Neural cell (in vitro differentiated cells): ENCODE measurements around the gene EEPD1. TPM values are rescaled to one million over a fixed set of nuclear protein-coding genes. Genes with fewer than 3 reads are reported as not detected.

Experiments used
- H2AFZ ChIP-seq: fragments of 200-600, 300-800 bp; sonication (generic), shearing (Covaris generic); 2 replicates; pipeline ENCODE4 v1.6.0; 2014; ENCODE audit warnings: low read depth, mild to moderate bottlenecking, antibody characterized with exemption, low read length, moderate library complexity
- H3F3A ChIP-seq: fragments of 200-600 bp; shearing (Covaris generic); 2 replicates; pipeline ENCODE4 v1.6.1; 2016; ENCODE audit warnings: mild to moderate bottlenecking, moderate library complexity, mixed read lengths, antibody characterized with exemption, low read length; ENCODE audit not compliant: insufficient read depth, poor library complexity, severe bottlenecking
- H3K27ac ChIP-seq: fragments of 200-600, 300-800 bp; sonication (generic), shearing (Covaris generic); 2 replicates; pipeline ENCODE4 v1.5.1; 2014; ENCODE audit warnings: mild to moderate bottlenecking, low read length, moderate library complexity
- H3K27me3 ChIP-seq: fragments of 300-800, 200-600 bp; sonication (generic), shearing (Covaris generic); 2 replicates; pipeline ENCODE4 v1.6.0; 2014; ENCODE audit warnings: mild to moderate bottlenecking, low read depth, low read length, moderate library complexity; ENCODE audit not compliant: insufficient read depth
- H3K36me3 ChIP-seq: fragments of 300-800, 200-600 bp; sonication (generic), shearing (Covaris generic); 2 replicates; pipeline ENCODE4 v1.5.1; 2014; ENCODE audit warnings: mild to moderate bottlenecking, antibody characterized with exemption, low read length, moderate library complexity; ENCODE audit not compliant: insufficient read depth
- H3K4me2 ChIP-seq: fragments of 300-800, 200-600 bp; sonication (generic), shearing (Covaris generic); 2 replicates; pipeline ENCODE4 v1.6.0; 2014; ENCODE audit warnings: mild to moderate bottlenecking, low read length
- H3K4me3 ChIP-seq: fragments of 300-800, 200-600 bp; sonication (generic), shearing (Covaris generic); 2 replicates; pipeline ENCODE4 v1.5.1; 2014; ENCODE audit warnings: mild to moderate bottlenecking, low read length, moderate library complexity
- H3K79me2 ChIP-seq: fragments of 200-600 bp; shearing (Covaris generic); replicated peaks from 2 replicates; pipeline ENCODE4 v1.6.0; 2014; ENCODE audit warnings: mild to moderate bottlenecking, low read length, moderate library complexity; ENCODE audit not compliant: insufficient read depth
- H3K9ac ChIP-seq: fragments of 300-800, 200-600 bp; sonication (generic), shearing (Covaris generic); 2 replicates; pipeline ENCODE4 v1.6.1; 2016; ENCODE audit warnings: mild to moderate bottlenecking, low read length, mixed read lengths
- H3K9me2 ChIP-seq: fragments of 200-600 bp; shearing (Covaris generic); 2 replicates; pipeline ENCODE4 v1.6.1; 2016; ENCODE audit warnings: mild to moderate bottlenecking, low read length, mixed read lengths; ENCODE audit not compliant: insufficient read depth
- H3K9me3 ChIP-seq: fragments of 200-600, 300-800 bp; sonication (generic), shearing (Covaris generic); 2 replicates; pipeline ENCODE4 v1.6.1; 2016; ENCODE audit warnings: mild to moderate bottlenecking, mixed run types, low read length, moderate library complexity, mixed read lengths
- H4K20me1 ChIP-seq: fragments of 200-600 bp; shearing (Covaris generic); 2 replicates; pipeline ENCODE4 v1.6.1; 2016; ENCODE audit warnings: mild to moderate bottlenecking, mixed run types; ENCODE audit not compliant: insufficient read depth
- EP300 ChIP-seq: fragments of 450-650 bp; conservative IDR thresholded peaks from 2 replicates; pipeline ENCODE4 v1.6.1; 2014; ENCODE audit warnings: antibody characterized with exemption, mild to moderate bottlenecking, moderate library complexity; ENCODE audit not compliant: poor library complexity, severe bottlenecking
- EZH2 ChIP-seq: fragments of 200-600, 300-800 bp; shearing (Covaris generic), sonication (generic); IDR thresholded peaks from 2 replicates; pipeline ENCODE4 v1.6.1; 2014; ENCODE audit warnings: antibody characterized with exemption, low read length, borderline replicate concordance, mild to moderate bottlenecking; ENCODE audit not compliant: insufficient read depth, poor library complexity, severe bottlenecking
- MXI1 ChIP-seq: fragments of 450-650 bp; conservative IDR thresholded peaks from 2 replicates; pipeline ENCODE4 v1.6.1; 2014; ENCODE audit warnings: antibody characterized with exemption, mild to moderate bottlenecking; ENCODE audit not compliant: poor library complexity, severe bottlenecking
- POLR2AphosphoS5 ChIP-seq: IDR thresholded peaks from 2 replicates; pipeline ENCODE4 v1.6.1; 2012
- RAD21 ChIP-seq: fragments of 450-650 bp; conservative IDR thresholded peaks from 2 replicates; pipeline ENCODE4 v1.6.1; 2014; ENCODE audit warnings: antibody characterized with exemption, mild to moderate bottlenecking, moderate library complexity
- SMC3 ChIP-seq: fragments of 450-650 bp; conservative IDR thresholded peaks from 2 replicates; pipeline ENCODE4 v1.6.1; 2014; ENCODE audit warnings: antibody characterized with exemption, mild to moderate bottlenecking, moderate library complexity; ENCODE audit not compliant: poor library complexity
- TAF1 ChIP-seq: IDR thresholded peaks from 2 replicates; pipeline ENCODE4 v1.6.1; 2012; ENCODE audit warnings: low read depth
- polyA plus RNA-seq: library from polyadenylated mRNA; depleted of rRNA; stranded (reverse); fragments of >200 nt; gene quantifications from 2 replicates; pipeline ENCODE4 v1.2.3, GENCODE V29; 2014
- TF ChIP-seq, protein P1 (sequence below): fragments of 450-650 bp; IDR thresholded peaks from 2 replicates; pipeline ENCODE4 v1.5.1; 2014; ENCODE audit warnings: antibody characterized with exemption, mild to moderate bottlenecking, moderate library complexity; ENCODE audit not compliant: poor library complexity, severe bottlenecking
- TF ChIP-seq, protein P2 (sequence below): IDR thresholded peaks from 2 replicates; pipeline ENCODE4 v1.6.1; 2012; ENCODE audit warnings: borderline replicate concordance

EEPD1 gene
- polyA plus RNA-seq, 1 donor from 2014 or later: 4.2 TPM

DNA sequence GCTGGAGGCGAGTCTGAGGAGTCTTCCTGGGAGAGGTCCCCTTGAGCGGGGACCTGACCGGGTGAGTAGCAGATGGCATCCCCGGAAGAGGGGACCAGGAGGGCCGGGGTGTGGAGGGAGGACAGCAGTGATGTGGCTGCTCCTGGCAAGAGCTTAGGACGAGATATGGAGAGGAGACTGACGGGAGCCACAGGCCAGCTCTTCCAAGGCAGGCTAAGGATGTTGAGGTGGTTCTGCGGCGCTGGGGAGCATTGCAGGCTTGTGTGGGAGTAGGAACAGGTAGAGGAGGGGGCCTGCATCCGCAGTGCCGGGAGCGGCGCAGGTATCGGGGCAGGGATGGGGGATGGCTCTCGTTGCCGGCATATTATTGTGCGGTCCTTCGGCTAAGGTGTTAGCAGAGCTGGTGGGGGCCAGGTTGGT, 159.9 kb downstream of the EEPD1 start:
- no peaks in the 10 kb centered on the region for H3K79me2 ChIP-seq
- H2AFZ ChIP-seq: no peak overlapping the region
- no peaks in the 10 kb centered on the region for H3K27me3 ChIP-seq
- no peaks in the 10 kb centered on the region for H3K9me2 ChIP-seq
- no peaks in the 10 kb centered on the region for H3K36me3 ChIP-seq
- H4K20me1 ChIP-seq: no peaks in the 10 kb centered on the region
- H3K9ac ChIP-seq: no peak overlapping the region
- no peaks in the 10 kb centered on the region for H3K9me3 ChIP-seq
- H3K4me3 ChIP-seq: no peak overlapping the region
- no peak for TF ChIP-seq EP300
- no peak overlapping the region for H3K27ac ChIP-seq
- no peaks in the 10 kb centered on the region for H3F3A ChIP-seq
- H3K4me2 ChIP-seq: no peak overlapping the region

DNA sequence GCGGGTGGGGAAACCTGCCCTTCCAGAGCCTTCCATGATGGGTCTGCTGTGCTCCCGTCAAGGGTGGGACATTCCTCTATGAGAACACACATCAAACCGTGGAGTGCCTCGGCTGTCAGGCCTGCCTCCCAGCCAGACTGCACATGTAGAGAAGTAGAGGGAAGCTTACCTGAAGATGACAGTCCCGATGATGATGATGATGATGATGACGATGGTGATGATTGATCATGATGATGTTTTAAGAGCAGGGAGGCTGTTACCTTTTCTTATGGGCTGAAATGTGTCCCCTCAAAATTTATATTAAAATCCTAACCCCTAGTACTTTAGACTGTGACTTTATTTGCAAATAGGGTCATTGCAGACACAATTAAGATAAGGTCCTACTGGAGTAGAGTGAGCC, 160.6 kb downstream of the EEPD1 start:
- H4K20me1 ChIP-seq: no peaks in the 10 kb centered on the region
- H3K27me3 ChIP-seq: no peaks in the 10 kb centered on the region
- no peaks in the 10 kb centered on the region for H3K79me2 ChIP-seq
- no peak overlapping the region for H2AFZ ChIP-seq
- H3K9ac ChIP-seq: no peak overlapping the region
- H3K9me3 ChIP-seq: no peaks in the 10 kb centered on the region
- H3K9me2 ChIP-seq: no peaks in the 10 kb centered on the region
- no peak overlapping the region for H3K4me3 ChIP-seq
- H3K36me3 ChIP-seq: no peaks in the 10 kb centered on the region
- H3K4me2 ChIP-seq: no peak overlapping the region
- TF ChIP-seq EP300 (no peak), SMC3 (no peak), RAD21 (no peak), TAF1 (no peak), POLR2AphosphoS5 (no peak), EZH2 (no peak), MXI1 (no peak)
- TF ChIP-seq, protein P1, sequence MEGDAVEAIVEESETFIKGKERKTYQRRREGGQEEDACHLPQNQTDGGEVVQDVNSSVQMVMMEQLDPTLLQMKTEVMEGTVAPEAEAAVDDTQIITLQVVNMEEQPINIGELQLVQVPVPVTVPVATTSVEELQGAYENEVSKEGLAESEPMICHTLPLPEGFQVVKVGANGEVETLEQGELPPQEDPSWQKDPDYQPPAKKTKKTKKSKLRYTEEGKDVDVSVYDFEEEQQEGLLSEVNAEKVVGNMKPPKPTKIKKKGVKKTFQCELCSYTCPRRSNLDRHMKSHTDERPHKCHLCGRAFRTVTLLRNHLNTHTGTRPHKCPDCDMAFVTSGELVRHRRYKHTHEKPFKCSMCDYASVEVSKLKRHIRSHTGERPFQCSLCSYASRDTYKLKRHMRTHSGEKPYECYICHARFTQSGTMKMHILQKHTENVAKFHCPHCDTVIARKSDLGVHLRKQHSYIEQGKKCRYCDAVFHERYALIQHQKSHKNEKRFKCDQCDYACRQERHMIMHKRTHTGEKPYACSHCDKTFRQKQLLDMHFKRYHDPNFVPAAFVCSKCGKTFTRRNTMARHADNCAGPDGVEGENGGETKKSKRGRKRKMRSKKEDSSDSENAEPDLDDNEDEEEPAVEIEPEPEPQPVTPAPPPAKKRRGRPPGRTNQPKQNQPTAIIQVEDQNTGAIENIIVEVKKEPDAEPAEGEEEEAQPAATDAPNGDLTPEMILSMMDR: no peak
- TF ChIP-seq, protein P2, sequence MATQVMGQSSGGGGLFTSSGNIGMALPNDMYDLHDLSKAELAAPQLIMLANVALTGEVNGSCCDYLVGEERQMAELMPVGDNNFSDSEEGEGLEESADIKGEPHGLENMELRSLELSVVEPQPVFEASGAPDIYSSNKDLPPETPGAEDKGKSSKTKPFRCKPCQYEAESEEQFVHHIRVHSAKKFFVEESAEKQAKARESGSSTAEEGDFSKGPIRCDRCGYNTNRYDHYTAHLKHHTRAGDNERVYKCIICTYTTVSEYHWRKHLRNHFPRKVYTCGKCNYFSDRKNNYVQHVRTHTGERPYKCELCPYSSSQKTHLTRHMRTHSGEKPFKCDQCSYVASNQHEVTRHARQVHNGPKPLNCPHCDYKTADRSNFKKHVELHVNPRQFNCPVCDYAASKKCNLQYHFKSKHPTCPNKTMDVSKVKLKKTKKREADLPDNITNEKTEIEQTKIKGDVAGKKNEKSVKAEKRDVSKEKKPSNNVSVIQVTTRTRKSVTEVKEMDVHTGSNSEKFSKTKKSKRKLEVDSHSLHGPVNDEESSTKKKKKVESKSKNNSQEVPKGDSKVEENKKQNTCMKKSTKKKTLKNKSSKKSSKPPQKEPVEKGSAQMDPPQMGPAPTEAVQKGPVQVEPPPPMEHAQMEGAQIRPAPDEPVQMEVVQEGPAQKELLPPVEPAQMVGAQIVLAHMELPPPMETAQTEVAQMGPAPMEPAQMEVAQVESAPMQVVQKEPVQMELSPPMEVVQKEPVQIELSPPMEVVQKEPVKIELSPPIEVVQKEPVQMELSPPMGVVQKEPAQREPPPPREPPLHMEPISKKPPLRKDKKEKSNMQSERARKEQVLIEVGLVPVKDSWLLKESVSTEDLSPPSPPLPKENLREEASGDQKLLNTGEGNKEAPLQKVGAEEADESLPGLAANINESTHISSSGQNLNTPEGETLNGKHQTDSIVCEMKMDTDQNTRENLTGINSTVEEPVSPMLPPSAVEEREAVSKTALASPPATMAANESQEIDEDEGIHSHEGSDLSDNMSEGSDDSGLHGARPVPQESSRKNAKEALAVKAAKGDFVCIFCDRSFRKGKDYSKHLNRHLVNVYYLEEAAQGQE: no peak
- no peak overlapping the region for H3K27ac ChIP-seq
- no peaks in the 10 kb centered on the region for H3F3A ChIP-seq

DNA sequence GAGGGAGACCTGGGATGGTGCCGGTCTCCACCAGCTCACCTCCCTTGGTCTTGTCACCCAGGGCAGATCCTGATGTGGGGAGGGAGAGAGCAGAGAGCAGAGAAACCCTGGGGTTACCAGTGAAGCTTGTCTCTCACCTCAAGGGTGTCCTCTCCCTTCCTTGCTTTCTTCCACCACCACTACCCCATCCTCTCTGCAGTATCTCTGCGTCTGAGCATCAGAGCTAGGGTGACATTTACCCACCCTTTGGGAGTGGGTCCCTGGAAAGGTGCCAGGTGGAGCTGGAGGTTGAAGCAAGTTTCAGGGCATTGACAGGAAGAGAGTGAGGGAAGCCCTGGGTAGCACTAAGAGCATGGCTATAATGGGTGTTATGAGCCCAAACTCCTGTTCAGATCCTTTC, 161.4 kb downstream of the EEPD1 start:
- Histone ChIP-seq H4K20me1 (no peaks in the 10 kb centered on the region), H3K4me3 (no peak overlapping the region), H3F3A (no peaks in the 10 kb centered on the region), H3K27ac (no peak overlapping the region), H3K4me2 (no peak overlapping the region), H3K9ac (no peak overlapping the region), H3K9me2 (no peaks in the 10 kb centered on the region), H3K36me3 (no peaks in the 10 kb centered on the region), H3K79me2 (no peaks in the 10 kb centered on the region), H3K27me3 (no peaks in the 10 kb centered on the region), H3K9me3 (no peaks in the 10 kb centered on the region), H2AFZ (no peak overlapping the region)
- TF ChIP-seq POLR2AphosphoS5 (no peak), RAD21 (no peak), EP300 (no peak), EZH2 (no peak), SMC3 (no peak), MXI1 (no peak)
- TF ChIP-seq, protein P2: no peak
